GM21526 (cell line): ENCODE results near the gene SPOUT1.
"Not testable (repeated sequence)": the region's sequence is repeated elsewhere in the genome, so short reads cannot be mapped to it uniquely, and the experiment has no call there.

Experiments used
- ATAC-seq: cut with Tn5 transposase; IDR thresholded peaks from one replicate; pipeline ENCODE4 v1.9.1; 2021; ENCODE audit warnings: moderate library complexity; ENCODE audit not compliant: unreplicated experiment, low FRiP score

Gene SPOUT1

GRCh38 chr9:128818099-128818838 is 11.3 kb downstream of the SPOUT1 start, which contains the start of gene ENDOG:
ENDOG (plus strand) TSS chr9:128818500; CDS start chr9:128818685, 185 bp downstream.
- ATAC-seq, result peak; percentile 85

GRCh38 chr9:128810873-128811272 is 18.7 kb downstream of the SPOUT1 start:
- ATAC-seq, result no peak

GRCh38 chr9:128809831-128810230 is 19.8 kb downstream of the SPOUT1 start:
- no peak for ATAC-seq

- no peak for ATAC-seq
These were observed 20.5 kb downstream of the SPOUT1 start for GRCh38 chr9:128809036-128809599.

- no peak for ATAC-seq
These were observed 21.1 kb downstream of the SPOUT1 start for GRCh38 chr9:128808543-128808942.

- ATAC-seq, result no peak
These were observed 21.8 kb downstream of the SPOUT1 start for GRCh38 chr9:128807827-128808226.

- ATAC-seq, result no peak
These were observed 23.9 kb downstream of the SPOUT1 start for GRCh38 chr9:128805661-128806060.

- ATAC-seq, result no peak
These were observed 27.1 kb downstream of the SPOUT1 start for GRCh38 chr9:128802482-128802881.

- ATAC-seq, result no peak
These were observed 29.5 kb downstream of the SPOUT1 start for GRCh38 chr9:128800061-128800460.

GRCh38 chr9:128798896-128799295 is 30.7 kb downstream of the SPOUT1 start:
- no peak for ATAC-seq

GRCh38 chr9:128794961-128795360 is 34.6 kb downstream of the SPOUT1 start:
- not testable (repeated sequence) for ATAC-seq

GRCh38 chr9:128792978-128793686 is 36.5 kb downstream of the SPOUT1 start:
- ATAC-seq, result no peak

GRCh38 chr9:128792134-128792533 is 37.5 kb downstream of the SPOUT1 start:
- ATAC-seq, result no peak

GRCh38 chr9:128790536-128790935 is 39.1 kb downstream of the SPOUT1 start:
- no peak for ATAC-seq

- no peak for ATAC-seq
These were observed 41.1 kb downstream of the SPOUT1 start for GRCh38 chr9:128788445-128788844.

- ATAC-seq, result no peak
These were observed 41.9 kb downstream of the SPOUT1 start for GRCh38 chr9:128787659-128788058.

GRCh38 chr9:128786681-128787601 is 42.7 kb downstream of the SPOUT1 start, which contains the start of gene TBC1D13:
TBC1D13 (plus strand) TSS chr9:128787253; CDS start chr9:128787354, 101 bp downstream.
- peak; percentile 66 for ATAC-seq

GRCh38 chr9:128785427-128785826 is 44.2 kb downstream of the SPOUT1 start:
- ATAC-seq, result no peak

- no peak for ATAC-seq
These were observed 46.9 kb downstream of the SPOUT1 start for GRCh38 chr9:128782669-128783068.
